B cell (primary cell): ENCODE measurements around the gene CEP290. TPM values are rescaled to one million over a fixed set of nuclear protein-coding genes. Genes with fewer than 3 reads are reported as not detected.

Source experiments
- ATAC-seq: fragments of 200-7000 bp; cut with Tn5 transposase; one replicate; pipeline ENCODE4 v1.10.0; 2021; ENCODE audit warnings: low read depth, mild to moderate bottlenecking, moderate number of reproducible peaks, moderate library complexity
- CTCF ChIA-PET: fragments of 350-600 bp; sonication (Branson Sonifier 250); formaldehyde crosslinking; loops from one replicate; lab custom pipeline; 2021; ENCODE audit warnings: antibody characterized with exemption, inconsistent platforms; lab: Charles Lee
- POLR2A ChIA-PET: fragments of 350-600 bp; sonication (Branson Sonifier 250); formaldehyde crosslinking; loops from one replicate; lab custom pipeline; 2021; ENCODE audit warnings: antibody characterized with exemption; lab: Charles Lee
- DNase-seq: peaks from one replicate; pipeline ENCODE4 v3.0.0; 2013
- H2AFZ ChIP-seq: 2 replicates; pipeline ENCODE4 v1.6.1; 2012; ENCODE audit warnings: mild to moderate bottlenecking, low read depth, low read length; ENCODE audit not compliant: insufficient read depth, poor library complexity, severe bottlenecking
- H3K27ac ChIP-seq, 2 donors: 1 replicate in 1 of 2; 2 replicates in 1 of 2; pipeline ENCODE4 v1.5.1; 2012 to 2013; ENCODE audit warnings: low read length in 2 of 2, mild to moderate bottlenecking in 2 of 2, moderate library complexity in 1 of 2
- H3K27me3 ChIP-seq, 4 experiments: fragments of 200-600 bp in 1 of 4; sonication (generic) in 1 of 4; replicated peaks in 1 of 4; 1 replicate in 2 of 4; 2 replicates in 2 of 4; pipeline versions ENCODE4 v1.6.1 to v1.7.0; 2013 to 2016; ENCODE audit warnings: low read length in 3 of 4, mild to moderate bottlenecking in 2 of 4, mixed read lengths in 1 of 4, moderate library complexity in 1 of 4; ENCODE audit not compliant: insufficient read depth in 4 of 4, control insufficient read depth in 3 of 4; ENCODE audit errors: control extremely low read depth in 1 of 4
- H3K36me3 ChIP-seq, 2 experiments: replicated peaks in 1 of 2; 1 replicate in 1 of 2; 2 replicates in 1 of 2; pipeline versions ENCODE4 v1.6.1 to v1.7.1; 2013; ENCODE audit warnings: low read length in 1 of 2; ENCODE audit not compliant: insufficient read depth in 2 of 2, control insufficient read depth in 1 of 2; ENCODE audit errors: control extremely low read depth in 1 of 2, extremely low read depth in 1 of 2
- H3K4me1 ChIP-seq, 2 donors: fragments of 200-600 bp in 1 of 2; sonication (generic) in 1 of 2; 1 replicate in 1 of 2; 2 replicates in 1 of 2; pipeline versions ENCODE4 v1.5.1 to v1.6.1; 2013 to 2017; ENCODE audit warnings: low read length in 2 of 2; ENCODE audit not compliant: control insufficient read depth in 2 of 2, insufficient read depth in 2 of 2
- H3K4me2 ChIP-seq: replicated peaks from 2 replicates; pipeline ENCODE3; 2012; ENCODE audit warnings: mild to moderate bottlenecking, low read depth, low read length; ENCODE audit not compliant: poor library complexity, severe bottlenecking
- H3K4me3 ChIP-seq, 5 experiments: fragments of 200-600 bp in 1 of 5; sonication (generic) in 1 of 5; 1 replicate in 3 of 5; 2 replicates in 2 of 5; pipeline versions ENCODE4 v1.5.1 to v1.7.0; 2011 to 2016; ENCODE audit warnings: low read length in 4 of 5, mild to moderate bottlenecking in 4 of 5, low read depth in 2 of 5, control low read depth in 1 of 5, moderate library complexity in 1 of 5; ENCODE audit not compliant: insufficient read depth in 1 of 5; ENCODE audit errors: control extremely low read depth in 1 of 5, extremely low read depth in 1 of 5
- H3K79me2 ChIP-seq: fragments of 200-600 bp; sonication (generic); one replicate; pipeline ENCODE4 v1.6.0; 2016; ENCODE audit warnings: low read length; ENCODE audit not compliant: control insufficient read depth, insufficient read depth
- H3K9ac ChIP-seq: fragments of 200-600 bp; sonication (generic); 2 replicates; pipeline ENCODE4 v1.6.1; 2017; ENCODE audit warnings: mild to moderate bottlenecking, low read length, moderate library complexity
- H3K9me3 ChIP-seq, 3 donors: one replicate each; pipeline versions ENCODE4 v1.6.1 to v1.7.1; 2013; ENCODE audit warnings: low read length in 2 of 3; ENCODE audit not compliant: control insufficient read depth in 2 of 3, insufficient read depth in 1 of 3; ENCODE audit errors: control extremely low read depth in 1 of 3
- H4K20me1 ChIP-seq: 2 replicates; pipeline ENCODE4 v1.6.0; 2012; ENCODE audit warnings: mild to moderate bottlenecking, low read length; ENCODE audit not compliant: insufficient read depth, control insufficient read depth, poor library complexity, severe bottlenecking
- H3K27ac Mint-ChIP-seq: one replicate; pipeline ENCODE4 v1.8.0; 2021; ENCODE audit warnings: mixed read lengths
- H3K27me3 Mint-ChIP-seq: one replicate; pipeline ENCODE4 v1.8.0; 2021; ENCODE audit warnings: mixed read lengths
- H3K4me1 Mint-ChIP-seq: one replicate; pipeline ENCODE4 v1.8.0; 2021; ENCODE audit warnings: mixed read lengths
- H3K4me3 Mint-ChIP-seq: one replicate; pipeline ENCODE4 v1.8.0; 2021; ENCODE audit warnings: mixed read lengths
- H3K9me3 Mint-ChIP-seq: one replicate; pipeline ENCODE4 v1.8.0; 2022; ENCODE audit warnings: mixed read lengths; ENCODE audit not compliant: insufficient read depth
- CTCF ChIP-seq: fragments of 200-600 bp; IDR thresholded peaks from one replicate; pipeline ENCODE4 v1.8.0; 2022; ENCODE audit warnings: antibody characterized with exemption, mild to moderate bottlenecking
- EZH2 ChIP-seq: IDR thresholded peaks from 2 replicates; pipeline ENCODE4 v1.6.1; 2012; ENCODE audit warnings: borderline replicate concordance, low read depth, mild to moderate bottlenecking, moderate library complexity, low read length; ENCODE audit not compliant: insufficient read depth, poor library complexity, severe bottlenecking
- WGBS: methylation state at CpG from one replicate; pipeline ENCODE4 v1.1.5; 2013; ENCODE audit warnings: missing lambda C conversion rate; ENCODE audit not compliant: insufficient coverage; 5-methylcytosine and 5-hydroxymethylcytosine counted together
- intact Hi-C: fragments of 100-400 bp; cut with micrococcal nuclease; formaldehyde crosslinking; loops from one replicate; pipeline ENCODE4 v1.10.0; 2022
- polyA plus RNA-seq: library from polyadenylated mRNA; depleted of rRNA; stranded (reverse); fragments of >200 nt; gene quantifications from 2 replicates; pipeline ENCODE4 v1.2.3, GENCODE V29; 2012
- total RNA-seq, 2 donors: library from RNA; stranded (reverse); fragments of 120-200 nt in 1 of 2; gene quantifications; 1 replicate in 1 of 2; 2 replicates in 1 of 2; pipeline versions ENCODE4 v1.2.3 to v1.2.4, GENCODE V29; 2013 to 2022

CEP290 gene
- total and polyA plus RNA-seq, 2 donors (not counting 1 experiment from before 2014, with no cell fraction given), result 2.6 to 27.3 TPM

- TF ChIP-seq EZH2, result no peak
- H3K36me3 ChIP-seq, result peaks cover 15 to 44% of the 10 kb centered on the region in 2 experiments
- no peaks in the 10 kb centered on the region for H3K27me3 ChIP-seq
- H3K9ac ChIP-seq, result no peak overlapping the region
- H3K27ac ChIP-seq, result no peak overlapping the region
- no peaks in the 10 kb centered on the region for H3K4me1 ChIP-seq
- no peak for DNase-seq
- no CpG with 5 or more reads among the region's 3 CpGs for WGBS
- ChIA-PET CTCF (no interaction called here), POLR2A (no interaction called here)
- Mint-ChIP-seq H3K27ac (no peak overlapping the region), H3K9me3 (no peaks in the 10 kb centered on the region), H3K27me3 (no peaks in the 10 kb centered on the region), H3K4me3 (no peak overlapping the region), H3K4me1 (peaks cover 7% of the 10 kb centered on the region)
- no peak overlapping the region for H3K4me2 ChIP-seq
- H3K79me2 ChIP-seq, result no peaks in the 10 kb centered on the region
- no peak overlapping the region for H2AFZ ChIP-seq
- no peaks in the 10 kb centered on the region for H4K20me1 ChIP-seq
- no peak overlapping the region for H3K4me3 ChIP-seq
- no peak for ATAC-seq
- no peaks in the 10 kb centered on the region for H3K9me3 ChIP-seq
- intact Hi-C loops, result no loop called here
Observed at GRCh38 chr12:88175544-88175943, 33.7 kb upstream of the CEP290 start.

- Histone ChIP-seq H3K4me1 (no peaks in the 10 kb centered on the region), H3K27ac (no peak overlapping the region), H3K4me2 (no peak overlapping the region), H3K27me3 (no peaks in the 10 kb centered on the region), H4K20me1 (no peaks in the 10 kb centered on the region), H3K79me2 (no peaks in the 10 kb centered on the region), H3K9me3 (no peaks in the 10 kb centered on the region), H3K4me3 (no peak overlapping the region), H3K36me3 (peaks cover 16 to 23% of the 10 kb centered on the region in 2 experiments), H2AFZ (no peak overlapping the region), H3K9ac (no peak overlapping the region)
- Mint-ChIP-seq H3K9me3 (no peaks in the 10 kb centered on the region), H3K4me1 (peaks cover 7% of the 10 kb centered on the region), H3K4me3 (no peak overlapping the region), H3K27me3 (no peaks in the 10 kb centered on the region), H3K27ac (no peak overlapping the region)
- DNase-seq (no peak), ATAC-seq (no peak)
- ChIA-PET CTCF (no interaction called here), POLR2A (no interaction called here)
- intact Hi-C loops, result no loop called here
- TF ChIP-seq EZH2, result no peak
- TF ChIP-seq CTCF, result no peak
Observed at GRCh38 chr12:88172844-88173407, 31.0 kb upstream of the CEP290 start.
